ENCODE results near the gene CCDC196. TPM values are rescaled to one million over a fixed set of nuclear protein-coding genes. Genes with fewer than 3 reads are reported as not detected.

The CCDC196 gene
- polyA plus RNA-seq, 1 donor (not counting 4 experiments of a cell fraction or from before 2014, with no cell fraction given), result not detected

DNA sequence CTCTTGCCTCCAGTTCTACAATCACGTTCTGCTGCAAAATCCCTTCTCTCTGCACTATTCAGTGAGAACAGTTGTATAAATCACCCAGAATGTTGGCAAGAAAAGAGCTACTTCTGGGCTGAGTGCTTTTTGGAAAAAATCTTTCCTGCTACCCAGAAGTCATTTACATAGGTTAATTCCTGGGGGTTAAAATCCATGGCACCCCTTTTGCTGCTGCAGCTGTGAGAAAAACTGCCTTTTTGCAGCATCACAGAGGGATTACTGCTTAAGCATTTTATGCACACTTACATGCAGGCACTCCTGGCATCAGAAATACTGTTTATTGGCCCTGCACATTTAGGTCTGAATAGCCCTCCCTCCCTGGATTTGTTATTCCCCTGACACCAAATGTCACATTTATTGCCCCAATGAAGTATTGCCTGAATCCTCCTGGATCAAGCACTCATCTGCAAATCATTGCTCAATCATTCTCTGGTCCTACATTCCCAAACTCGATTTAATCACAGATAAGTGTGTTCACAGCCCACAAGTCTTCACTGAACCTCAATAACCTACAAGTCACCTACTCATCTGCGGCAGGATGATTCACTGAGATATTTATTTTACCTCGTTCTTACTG lies 43.1 kb upstream of the CCDC196 start:
- H3K4me2 ChIP-seq (ENCODE audit: control insufficient read depth, extremely low read depth, insufficient read depth, low read depth, low read length), result no peak overlapping the region
- no peak overlapping the region for H3K4me3 ChIP-seq (ENCODE audit: control insufficient read depth in 2 of 3, extremely low read depth in 1 of 3, insufficient read depth in 2 of 3, low read depth in 1 of 3, low read length in 3 of 3)
- DNase-seq (ENCODE audit: low read depth, low spot score) (no peak), FAIRE-seq (no peak)
- no peaks in the 10 kb centered on the region for H3K79me2 ChIP-seq (ENCODE audit: control insufficient read depth, insufficient read depth, low read length)
- H3K9me1 ChIP-seq (ENCODE audit: control insufficient read depth, extremely low read depth, insufficient read depth, low read length), result no peaks in the 10 kb centered on the region
- TF ChIP-seq, protein P1, sequence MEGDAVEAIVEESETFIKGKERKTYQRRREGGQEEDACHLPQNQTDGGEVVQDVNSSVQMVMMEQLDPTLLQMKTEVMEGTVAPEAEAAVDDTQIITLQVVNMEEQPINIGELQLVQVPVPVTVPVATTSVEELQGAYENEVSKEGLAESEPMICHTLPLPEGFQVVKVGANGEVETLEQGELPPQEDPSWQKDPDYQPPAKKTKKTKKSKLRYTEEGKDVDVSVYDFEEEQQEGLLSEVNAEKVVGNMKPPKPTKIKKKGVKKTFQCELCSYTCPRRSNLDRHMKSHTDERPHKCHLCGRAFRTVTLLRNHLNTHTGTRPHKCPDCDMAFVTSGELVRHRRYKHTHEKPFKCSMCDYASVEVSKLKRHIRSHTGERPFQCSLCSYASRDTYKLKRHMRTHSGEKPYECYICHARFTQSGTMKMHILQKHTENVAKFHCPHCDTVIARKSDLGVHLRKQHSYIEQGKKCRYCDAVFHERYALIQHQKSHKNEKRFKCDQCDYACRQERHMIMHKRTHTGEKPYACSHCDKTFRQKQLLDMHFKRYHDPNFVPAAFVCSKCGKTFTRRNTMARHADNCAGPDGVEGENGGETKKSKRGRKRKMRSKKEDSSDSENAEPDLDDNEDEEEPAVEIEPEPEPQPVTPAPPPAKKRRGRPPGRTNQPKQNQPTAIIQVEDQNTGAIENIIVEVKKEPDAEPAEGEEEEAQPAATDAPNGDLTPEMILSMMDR (optimal IDR thresholded peaks at IDR 0.05 in 1 of 3, IDR thresholded peaks at IDR 0.05 in 1 of 3, conservative IDR thresholded peaks at IDR 0.05 in 1 of 3; ENCODE audit: extremely low read depth in 1 of 3, insufficient read depth in 2 of 3, low read length in 3 of 3), result no peak
- TF ChIP-seq EZH2 (IDR thresholded peaks at IDR 0.05; ENCODE audit: low read length), result no peak
- no peaks in the 10 kb centered on the region for H3K36me3 ChIP-seq (ENCODE audit: control insufficient read depth in 2 of 2, extremely low read depth in 1 of 2, insufficient read depth in 2 of 2, low read length in 2 of 2)
- no peak overlapping the region for H2AFZ ChIP-seq (ENCODE audit: control insufficient read depth, low read length)
- no peak overlapping the region for H3K27ac ChIP-seq (ENCODE audit: control insufficient read depth, insufficient read depth, low read length)
- peaks cover 2% of the 10 kb centered on the region for H3K9me3 ChIP-seq (ENCODE audit: control insufficient read depth, low read depth, low read length)
- H3K4me1 ChIP-seq (ENCODE audit: control insufficient read depth, extremely low read depth, insufficient read depth, low read length), result no peaks in the 10 kb centered on the region
- no peaks in the 10 kb centered on the region for H3K27me3 ChIP-seq (ENCODE audit: control insufficient read depth, extremely low read depth, insufficient read depth, low read length)
- H3K9ac ChIP-seq (ENCODE audit: control insufficient read depth, extremely low read depth, insufficient read depth, low read length), result no peak overlapping the region
- no peaks in the 10 kb centered on the region for H4K20me1 ChIP-seq (ENCODE audit: control insufficient read depth, extremely low read depth, insufficient read depth, low read length)
- dilution Hi-C loops (cut with MboI; ENCODE audit: extremely low pct_ligation_motif_present, low sequenced_read_pairs), result no loop called here

DNA sequence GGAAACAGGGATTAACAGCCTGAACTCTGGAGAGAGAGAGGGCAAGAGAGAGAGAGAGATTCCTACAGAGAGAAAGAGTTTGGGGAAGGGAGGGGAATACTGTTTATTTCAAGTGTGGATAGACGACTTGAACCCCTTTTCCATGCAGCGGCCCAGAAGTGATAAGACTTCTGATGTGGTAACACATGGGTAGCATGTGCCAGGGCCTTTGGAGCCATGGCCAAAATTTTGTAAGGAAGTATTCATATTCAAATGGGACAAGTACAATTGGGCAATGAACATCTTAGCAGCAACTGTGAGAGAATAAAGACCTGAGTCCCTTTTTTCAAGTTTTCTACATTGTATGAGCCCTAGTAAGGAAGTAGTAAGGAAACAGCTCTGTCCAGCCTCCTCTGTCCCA lies 42.4 kb upstream of the CCDC196 start:
- H3K79me2 ChIP-seq (ENCODE audit: control insufficient read depth, insufficient read depth, low read length), result no peaks in the 10 kb centered on the region
- no peak overlapping the region for H3K4me3 ChIP-seq (ENCODE audit: control insufficient read depth in 2 of 3, extremely low read depth in 1 of 3, insufficient read depth in 2 of 3, low read depth in 1 of 3, low read length in 3 of 3)
- no peaks in the 10 kb centered on the region for H3K27me3 ChIP-seq (ENCODE audit: control insufficient read depth, extremely low read depth, insufficient read depth, low read length)
- H3K9me1 ChIP-seq (ENCODE audit: control insufficient read depth, extremely low read depth, insufficient read depth, low read length), result no peaks in the 10 kb centered on the region
- H2AFZ ChIP-seq (ENCODE audit: control insufficient read depth, low read length), result no peak overlapping the region
- no peak overlapping the region for H3K27ac ChIP-seq (ENCODE audit: control insufficient read depth, insufficient read depth, low read length)
- H3K4me1 ChIP-seq (ENCODE audit: control insufficient read depth, extremely low read depth, insufficient read depth, low read length), result no peaks in the 10 kb centered on the region
- FAIRE-seq (no peak), DNase-seq (ENCODE audit: low read depth, low spot score) (no peak)
- no peaks in the 10 kb centered on the region for H3K36me3 ChIP-seq (ENCODE audit: control insufficient read depth in 2 of 2, extremely low read depth in 1 of 2, insufficient read depth in 2 of 2, low read length in 2 of 2)
- H3K9ac ChIP-seq (ENCODE audit: control insufficient read depth, extremely low read depth, insufficient read depth, low read length), result no peak overlapping the region
- peaks cover 2% of the 10 kb centered on the region for H3K9me3 ChIP-seq (ENCODE audit: control insufficient read depth, low read depth, low read length)
- TF ChIP-seq EZH2 (IDR thresholded peaks at IDR 0.05; ENCODE audit: low read length), result no peak
- TF ChIP-seq, protein P1 (optimal IDR thresholded peaks at IDR 0.05 in 1 of 3, IDR thresholded peaks at IDR 0.05 in 1 of 3, conservative IDR thresholded peaks at IDR 0.05 in 1 of 3; ENCODE audit: extremely low read depth in 1 of 3, insufficient read depth in 2 of 3, low read length in 3 of 3), result no peak
- dilution Hi-C loops (cut with MboI; ENCODE audit: extremely low pct_ligation_motif_present, low sequenced_read_pairs), result no loop called here
- H4K20me1 ChIP-seq (ENCODE audit: control insufficient read depth, extremely low read depth, insufficient read depth, low read length), result no peaks in the 10 kb centered on the region
- no peak overlapping the region for H3K4me2 ChIP-seq (ENCODE audit: control insufficient read depth, extremely low read depth, insufficient read depth, low read depth, low read length)

All from keratinocyte (primary cell).